ENCODE data around the gene MEGF11.

MEGF11 gene

DNA sequence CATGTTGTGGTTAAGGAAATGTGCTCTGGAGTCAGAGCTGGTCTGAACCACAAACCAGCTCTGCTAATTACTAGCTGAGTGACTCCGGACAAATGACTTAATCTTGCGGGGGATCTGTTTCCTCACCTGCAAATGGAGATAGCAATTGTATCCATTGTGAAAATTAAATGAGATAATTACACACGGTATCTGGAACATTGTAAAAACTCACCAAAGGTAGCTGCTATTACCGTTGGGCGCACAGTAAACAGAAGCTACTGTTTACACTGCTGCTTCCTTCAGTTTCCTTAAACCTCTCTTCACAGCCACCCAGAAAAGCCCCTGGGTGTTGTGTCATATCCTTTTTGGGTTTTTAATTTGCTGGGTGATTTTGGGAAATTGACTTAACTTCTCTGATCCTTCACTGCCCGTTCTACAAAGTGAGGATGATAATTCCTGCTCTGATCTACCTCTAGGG is 107.8 kb downstream of the MEGF11 start:
- Histone ChIP-seq H3K79me2 (ENCODE audit: control insufficient read depth, insufficient read depth, low read length) (no peaks in the 10 kb centered on the region), H3K56ac (ENCODE audit: low read length) (no peak overlapping the region), H3K18ac (ENCODE audit: low read length) (no peak overlapping the region), H2BK5ac (ENCODE audit: low read length) (no peak overlapping the region), H3K4me1 (ENCODE audit: control insufficient read depth, low read depth, low read length) (no peaks in the 10 kb centered on the region), H3K36me3 (ENCODE audit: control insufficient read depth, insufficient read depth, low read length) (no peaks in the 10 kb centered on the region), H3K79me1 (ENCODE audit: low read length) (no peaks in the 10 kb centered on the region), H3K9ac (ENCODE audit: low read length) (no peak overlapping the region), H2BK120ac (ENCODE audit: low read depth, low read length) (no peak overlapping the region), H2AK5ac (ENCODE audit: low read length) (no peak overlapping the region), H4K5ac (ENCODE audit: low read length) (no peak overlapping the region), H3K4ac (ENCODE audit: low read depth, low read length) (no peak overlapping the region), H4K8ac (ENCODE audit: low read depth, low read length) (no peak overlapping the region), H3K27ac (ENCODE audit: low read depth, low read length) (no peak overlapping the region), H2BK15ac (replicated peaks; ENCODE audit: low read depth) (no peak overlapping the region), H3K23ac (ENCODE audit: low read length) (no peak overlapping the region), H3K27me3 (ENCODE audit: insufficient read depth, low read length, poor library complexity) (no peaks in the 10 kb centered on the region), H3K4me3 (ENCODE audit: low read length) (no peak overlapping the region), H3K4me2 (ENCODE audit: low read length) (no peak overlapping the region)
- DNase-seq = no peak
- WGBS (ENCODE audit: extremely low coverage, insufficient coverage, low lambda C conversion rate) = no CpG with 5 or more reads among the region's 6 CpGs

DNA sequence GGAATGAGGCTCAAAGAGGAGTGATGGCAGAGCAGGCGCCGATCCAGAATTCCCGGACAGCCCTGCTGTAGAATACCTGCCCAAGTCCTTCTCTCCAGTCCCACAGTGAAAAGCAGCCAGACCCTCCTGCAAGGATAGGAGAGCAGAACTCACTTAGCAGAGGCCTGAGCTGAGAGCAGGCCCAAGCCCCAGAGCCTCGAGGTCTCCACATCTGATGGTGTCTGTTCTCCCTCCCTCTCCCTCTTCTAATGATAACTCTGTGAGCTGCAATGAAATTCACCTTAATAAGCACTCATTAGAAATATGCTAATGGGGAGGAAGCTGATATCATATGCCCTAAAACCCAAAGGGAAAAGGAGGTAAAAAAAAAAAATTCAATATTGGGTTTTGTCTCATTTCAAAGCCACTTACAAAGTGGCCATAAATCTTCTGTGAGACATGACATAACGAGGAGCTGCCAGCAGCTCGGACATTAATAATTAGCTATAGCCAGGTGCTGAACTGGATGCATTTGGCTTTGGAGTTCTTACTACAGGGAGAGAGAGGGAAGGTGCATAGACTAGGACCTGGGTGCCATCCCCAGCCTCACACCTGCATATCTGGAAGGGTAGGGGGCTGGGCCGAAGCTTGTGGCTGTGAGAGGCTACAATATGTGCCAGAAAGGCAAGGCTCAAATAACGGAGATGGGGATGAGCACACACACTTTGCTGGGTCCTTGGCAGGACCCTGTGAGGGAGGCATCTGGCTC is 108.4 kb downstream of the MEGF11 start:
- no peak for DNase-seq
- Histone ChIP-seq H3K4me1 (ENCODE audit: control insufficient read depth, low read depth, low read length) (no peaks in the 10 kb centered on the region), H3K4me3 (ENCODE audit: low read length) (no peak overlapping the region), H3K56ac (ENCODE audit: low read length) (no peak overlapping the region), H4K8ac (ENCODE audit: low read depth, low read length) (no peak overlapping the region), H3K4me2 (ENCODE audit: low read length) (no peak overlapping the region), H3K27me3 (ENCODE audit: insufficient read depth, low read length, poor library complexity) (no peaks in the 10 kb centered on the region), H3K9ac (ENCODE audit: low read length) (no peak overlapping the region), H3K79me1 (ENCODE audit: low read length) (no peaks in the 10 kb centered on the region), H4K5ac (ENCODE audit: low read length) (no peak overlapping the region), H3K18ac (ENCODE audit: low read length) (no peak overlapping the region), H2BK5ac (ENCODE audit: low read length) (no peak overlapping the region), H3K23ac (ENCODE audit: low read length) (no peak overlapping the region), H2AK5ac (ENCODE audit: low read length) (no peak overlapping the region), H3K27ac (ENCODE audit: low read depth, low read length) (no peak overlapping the region), H2BK120ac (ENCODE audit: low read depth, low read length) (no peak overlapping the region), H3K79me2 (ENCODE audit: control insufficient read depth, insufficient read depth, low read length) (no peaks in the 10 kb centered on the region), H3K4ac (ENCODE audit: low read depth, low read length) (no peak overlapping the region), H3K36me3 (ENCODE audit: control insufficient read depth, insufficient read depth, low read length) (no peaks in the 10 kb centered on the region), H2BK15ac (replicated peaks; ENCODE audit: low read depth) (no peak overlapping the region)
- no CpG with 5 or more reads among the region's 8 CpGs for WGBS (ENCODE audit: extremely low coverage, insufficient coverage, low lambda C conversion rate)

DNA sequence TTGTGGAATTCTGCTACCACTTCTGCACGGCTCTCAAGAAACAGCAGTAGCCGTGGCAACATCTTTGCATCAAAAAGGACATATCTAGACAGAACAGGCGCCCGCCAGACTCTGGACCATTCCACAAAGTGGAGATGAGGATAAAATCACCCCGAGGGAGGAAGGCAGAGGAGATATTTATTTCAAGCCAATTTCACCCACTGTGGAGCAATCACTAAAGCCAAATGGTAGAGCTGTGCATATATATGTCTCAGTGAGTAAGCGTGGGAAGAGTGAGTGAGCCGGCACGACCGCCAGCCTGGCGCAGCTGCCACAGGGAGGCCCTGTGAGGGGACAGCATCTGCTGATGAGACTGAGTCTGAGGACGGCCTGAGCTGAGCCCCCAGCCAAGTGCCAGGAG is 111.3 kb downstream of the MEGF11 start:
- H2BK15ac ChIP-seq (replicated peaks; ENCODE audit: low read depth) = no peak overlapping the region
- no peak overlapping the region for H2BK120ac ChIP-seq (ENCODE audit: low read depth, low read length)
- no peak overlapping the region for H3K4me3 ChIP-seq (ENCODE audit: low read length)
- no peak overlapping the region for H3K56ac ChIP-seq (ENCODE audit: low read length)
- H3K23ac ChIP-seq (ENCODE audit: low read length) = no peak overlapping the region
- H2AK5ac ChIP-seq (ENCODE audit: low read length) = no peak overlapping the region
- no peak overlapping the region for H4K5ac ChIP-seq (ENCODE audit: low read length)
- no peak overlapping the region for H3K18ac ChIP-seq (ENCODE audit: low read length)
- WGBS (ENCODE audit: extremely low coverage, insufficient coverage, low lambda C conversion rate) = no CpG with 5 or more reads among the region's 11 CpGs
- H3K36me3 ChIP-seq (ENCODE audit: control insufficient read depth, insufficient read depth, low read length) = no peaks in the 10 kb centered on the region
- no peaks in the 10 kb centered on the region for H3K4me1 ChIP-seq (ENCODE audit: control insufficient read depth, low read depth, low read length)
- no peaks in the 10 kb centered on the region for H3K79me2 ChIP-seq (ENCODE audit: control insufficient read depth, insufficient read depth, low read length)
- H2BK5ac ChIP-seq (ENCODE audit: low read length) = no peak overlapping the region
- no peak overlapping the region for H3K27ac ChIP-seq (ENCODE audit: low read depth, low read length)
- H3K9ac ChIP-seq (ENCODE audit: low read length) = no peak overlapping the region
- H3K4ac ChIP-seq (ENCODE audit: low read depth, low read length) = no peak overlapping the region
- no peaks in the 10 kb centered on the region for H3K27me3 ChIP-seq (ENCODE audit: insufficient read depth, low read length, poor library complexity)
- DNase-seq = no peak
- H4K8ac ChIP-seq (ENCODE audit: low read depth, low read length) = no peak overlapping the region
- H3K79me1 ChIP-seq (ENCODE audit: low read length) = no peaks in the 10 kb centered on the region
- H3K4me2 ChIP-seq (ENCODE audit: low read length) = no peak overlapping the region

DNA sequence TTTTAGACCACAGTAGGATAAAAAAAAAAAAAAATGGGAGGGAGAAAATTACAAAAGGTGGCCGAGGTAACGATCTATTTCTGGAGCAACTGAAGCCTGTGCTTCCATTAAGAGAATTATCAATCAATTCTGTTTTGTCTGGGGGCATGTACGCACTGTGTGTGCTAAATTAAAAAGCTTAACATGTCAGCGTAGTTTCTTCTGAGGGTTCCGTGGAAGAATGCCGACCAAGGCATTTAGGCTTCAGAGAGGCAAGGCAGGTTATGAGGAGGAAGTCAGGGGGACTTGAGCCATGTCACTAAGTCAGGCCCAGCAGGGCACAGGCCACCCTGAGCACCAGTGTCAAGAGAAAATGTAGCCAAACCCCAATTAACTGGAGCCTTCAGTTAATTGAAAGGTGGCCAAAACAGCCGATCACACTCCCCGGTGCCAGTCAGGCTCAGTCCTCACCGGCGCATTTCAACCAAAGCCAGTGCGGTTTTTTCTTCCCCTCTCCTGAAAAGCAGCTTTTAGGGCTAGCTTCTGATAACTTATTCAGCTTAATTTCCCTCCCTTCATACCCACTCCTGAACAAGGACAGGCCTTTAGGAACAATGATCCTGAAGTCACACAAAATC is 113.9 kb downstream of the MEGF11 start:
- no peak overlapping the region for H3K9ac ChIP-seq (ENCODE audit: low read length)
- no peak for DNase-seq
- H3K4ac ChIP-seq (ENCODE audit: low read depth, low read length) = no peak overlapping the region
- H3K23ac ChIP-seq (ENCODE audit: low read length) = no peak overlapping the region
- no peaks in the 10 kb centered on the region for H3K79me1 ChIP-seq (ENCODE audit: low read length)
- WGBS (ENCODE audit: extremely low coverage, insufficient coverage, low lambda C conversion rate) = no CpG with 5 or more reads among the region's 11 CpGs
- no peak overlapping the region for H2BK15ac ChIP-seq (replicated peaks; ENCODE audit: low read depth)
- no peaks in the 10 kb centered on the region for H3K36me3 ChIP-seq (ENCODE audit: control insufficient read depth, insufficient read depth, low read length)
- H2BK120ac ChIP-seq (ENCODE audit: low read depth, low read length) = no peak overlapping the region
- no peak overlapping the region for H4K8ac ChIP-seq (ENCODE audit: low read depth, low read length)
- H3K18ac ChIP-seq (ENCODE audit: low read length) = no peak overlapping the region
- no peaks in the 10 kb centered on the region for H3K27me3 ChIP-seq (ENCODE audit: insufficient read depth, low read length, poor library complexity)
- H3K4me1 ChIP-seq (ENCODE audit: control insufficient read depth, low read depth, low read length) = no peaks in the 10 kb centered on the region
- H2BK5ac ChIP-seq (ENCODE audit: low read length) = no peak overlapping the region
- no peak overlapping the region for H3K4me3 ChIP-seq (ENCODE audit: low read length)
- H3K4me2 ChIP-seq (ENCODE audit: low read length) = no peak overlapping the region
- no peak overlapping the region for H3K27ac ChIP-seq (ENCODE audit: low read depth, low read length)
- H4K5ac ChIP-seq (ENCODE audit: low read length) = no peak overlapping the region
- no peak overlapping the region for H3K56ac ChIP-seq (ENCODE audit: low read length)
- H3K79me2 ChIP-seq (ENCODE audit: control insufficient read depth, insufficient read depth, low read length) = no peaks in the 10 kb centered on the region
- H2AK5ac ChIP-seq (ENCODE audit: low read length) = no peak overlapping the region

DNA sequence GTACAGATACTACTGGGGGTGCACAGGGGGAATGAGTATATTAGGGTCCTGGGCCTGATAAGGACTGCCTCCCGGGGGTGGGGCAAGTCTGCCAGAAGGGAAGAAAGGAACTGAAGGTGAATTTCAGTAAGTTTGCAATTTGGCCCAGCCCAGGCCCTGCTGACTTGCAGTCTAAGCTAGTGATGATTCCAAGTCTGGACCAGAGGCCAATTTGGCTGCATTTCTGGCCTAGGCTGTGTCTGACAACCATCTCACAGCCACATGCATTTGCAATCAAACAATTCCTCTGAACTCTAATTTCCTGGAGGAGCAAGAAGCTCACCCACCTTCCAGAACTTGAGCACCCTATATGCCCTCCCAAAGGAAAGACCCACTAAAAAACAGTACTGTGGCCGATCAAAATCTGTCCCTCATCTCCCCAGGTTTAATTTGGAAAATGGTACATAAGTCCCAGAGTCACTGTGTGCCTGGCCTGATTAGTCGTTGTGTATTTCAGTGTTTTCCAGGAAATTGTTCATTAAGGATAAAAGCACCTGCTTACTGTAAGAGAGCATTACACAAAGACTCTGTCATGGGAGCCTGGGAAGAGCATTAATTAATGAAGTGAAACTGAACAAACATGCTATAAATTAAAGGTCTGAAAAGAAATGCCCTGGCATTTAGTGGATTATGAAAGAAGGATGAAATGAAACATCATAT is 114.5 kb downstream of the MEGF11 start:
- no peak overlapping the region for H3K27ac ChIP-seq (ENCODE audit: low read depth, low read length)

More for the DNA sequence above, 114.5 kb downstream of the MEGF11 start:
- WGBS (ENCODE audit: extremely low coverage, insufficient coverage, low lambda C conversion rate) = no CpG with 5 or more reads among the region's 3 CpGs
- DNase-seq = no peak
- H3K4me3 ChIP-seq (ENCODE audit: low read length) = no peak overlapping the region
- H4K8ac ChIP-seq (ENCODE audit: low read depth, low read length) = no peak overlapping the region
- no peak overlapping the region for H2AK5ac ChIP-seq (ENCODE audit: low read length)
- no peak overlapping the region for H3K4ac ChIP-seq (ENCODE audit: low read depth, low read length)
- H3K23ac ChIP-seq (ENCODE audit: low read length) = no peak overlapping the region
- no peaks in the 10 kb centered on the region for H3K4me1 ChIP-seq (ENCODE audit: control insufficient read depth, low read depth, low read length)
- no peak overlapping the region for H2BK5ac ChIP-seq (ENCODE audit: low read length)
- H3K9ac ChIP-seq (ENCODE audit: low read length) = no peak overlapping the region
- H3K4me2 ChIP-seq (ENCODE audit: low read length) = no peak overlapping the region
- no peak overlapping the region for H2BK120ac ChIP-seq (ENCODE audit: low read depth, low read length)
- H3K27me3 ChIP-seq (ENCODE audit: insufficient read depth, low read length, poor library complexity) = no peaks in the 10 kb centered on the region
- no peak overlapping the region for H2BK15ac ChIP-seq (replicated peaks; ENCODE audit: low read depth)
- no peak overlapping the region for H4K5ac ChIP-seq (ENCODE audit: low read length)
- no peak overlapping the region for H3K56ac ChIP-seq (ENCODE audit: low read length)
- no peaks in the 10 kb centered on the region for H3K79me2 ChIP-seq (ENCODE audit: control insufficient read depth, insufficient read depth, low read length)
- no peaks in the 10 kb centered on the region for H3K36me3 ChIP-seq (ENCODE audit: control insufficient read depth, insufficient read depth, low read length)
- H3K18ac ChIP-seq (ENCODE audit: low read length) = no peak overlapping the region
- no peaks in the 10 kb centered on the region for H3K79me1 ChIP-seq (ENCODE audit: low read length)
